Dendritic cell treated with granulocyte-macrophage colony-stimulating factor and Interleukin-4, amounts not matched to agents 40 ng/mL and 50 ng/mL, for 4 days (primary cell): ENCODE results near the gene STRAP.

Experiments used
- H3K27ac Mint-ChIP-seq: one replicate; pipeline ENCODE4 v1.8.0; 2022; ENCODE audit warnings: mild to moderate bottlenecking, mixed read lengths
- H3K27me3 Mint-ChIP-seq: one replicate; pipeline ENCODE4 v1.8.0; 2022; ENCODE audit warnings: mild to moderate bottlenecking, mixed read lengths
- H3K36me3 Mint-ChIP-seq: one replicate; pipeline ENCODE4 v1.8.0; 2022; ENCODE audit warnings: low read depth, mixed read lengths
- H3K4me1 Mint-ChIP-seq: one replicate; pipeline ENCODE4 v1.8.0; 2022; ENCODE audit warnings: low read depth, mixed read lengths
- H3K4me3 Mint-ChIP-seq: one replicate; pipeline ENCODE4 v1.8.0; 2022; ENCODE audit warnings: mild to moderate bottlenecking, moderate library complexity, mixed read lengths
- H3K9me3 Mint-ChIP-seq: one replicate; pipeline ENCODE4 v1.8.0; 2022; ENCODE audit warnings: mixed read lengths
- intact Hi-C: fragments of 100-400 bp; cut with micrococcal nuclease; formaldehyde crosslinking; loops from one replicate; pipeline ENCODE4 v1.15.0; 2022

The STRAP gene, protein sequence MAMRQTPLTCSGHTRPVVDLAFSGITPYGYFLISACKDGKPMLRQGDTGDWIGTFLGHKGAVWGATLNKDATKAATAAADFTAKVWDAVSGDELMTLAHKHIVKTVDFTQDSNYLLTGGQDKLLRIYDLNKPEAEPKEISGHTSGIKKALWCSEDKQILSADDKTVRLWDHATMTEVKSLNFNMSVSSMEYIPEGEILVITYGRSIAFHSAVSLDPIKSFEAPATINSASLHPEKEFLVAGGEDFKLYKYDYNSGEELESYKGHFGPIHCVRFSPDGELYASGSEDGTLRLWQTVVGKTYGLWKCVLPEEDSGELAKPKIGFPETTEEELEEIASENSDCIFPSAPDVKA

DNA sequence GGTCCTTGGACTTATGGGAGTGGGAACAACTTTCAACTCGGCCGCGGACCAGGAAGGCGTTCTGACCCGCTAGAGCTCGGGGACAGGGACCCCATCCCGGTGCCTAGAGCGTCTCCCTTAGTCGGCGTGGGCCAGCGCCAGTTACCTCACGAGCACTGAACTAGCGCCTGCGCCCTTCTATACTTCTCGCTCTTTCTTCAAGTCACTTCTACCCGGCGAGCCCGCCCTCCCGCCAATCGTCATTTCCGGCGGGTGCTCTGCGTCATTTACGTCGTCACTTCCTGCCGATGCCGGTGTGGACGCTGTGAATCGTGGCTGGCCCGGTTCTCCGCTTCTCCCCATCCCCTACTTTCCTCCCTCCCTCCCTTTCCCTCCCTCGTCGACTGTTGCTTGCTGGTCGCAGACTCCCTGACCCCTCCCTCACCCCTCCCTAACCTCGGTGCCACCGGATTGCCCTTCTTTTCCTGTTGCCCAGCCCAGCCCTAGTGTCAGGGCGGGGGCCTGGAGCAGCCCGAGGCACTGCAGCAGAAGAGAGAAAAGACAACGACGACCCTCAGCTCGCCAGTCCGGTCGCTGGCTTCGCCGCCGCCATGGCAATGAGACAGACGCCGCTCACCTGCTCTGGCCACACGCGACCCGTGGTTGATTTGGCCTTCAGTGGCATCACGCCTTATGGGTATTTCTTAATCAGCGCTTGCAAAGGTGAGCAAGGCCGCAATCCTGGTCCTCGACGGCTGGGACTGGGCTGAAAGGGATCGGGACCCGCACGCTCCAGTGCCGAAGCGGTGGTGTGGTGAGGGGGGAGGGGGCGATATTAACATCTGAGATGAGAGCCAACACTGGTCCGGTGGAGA is at the start of gene STRAP:
TSS of gene STRAP (plus strand) at position 270 of the 854 bp plus-strand sequence. CDS start at position 591, 321 bp downstream.
- intact Hi-C loops: loop anchor here (1.0 kb wide), 1 partner anchor 29 kb away; the partner anchor contains the start of gene DERA
- Mint-ChIP-seq H3K4me1 (peaks cover 19% of the 10 kb centered on the region), H3K9me3 (no peaks in the 10 kb centered on the region), H3K4me3 (peak within 1 kb of the TSS; percentile 86), H3K27ac (peak within 1 kb of the TSS; percentile 98), H3K36me3 (peaks cover 51% of the 10 kb centered on the region), H3K27me3 (no peaks in the 10 kb centered on the region)

DNA sequence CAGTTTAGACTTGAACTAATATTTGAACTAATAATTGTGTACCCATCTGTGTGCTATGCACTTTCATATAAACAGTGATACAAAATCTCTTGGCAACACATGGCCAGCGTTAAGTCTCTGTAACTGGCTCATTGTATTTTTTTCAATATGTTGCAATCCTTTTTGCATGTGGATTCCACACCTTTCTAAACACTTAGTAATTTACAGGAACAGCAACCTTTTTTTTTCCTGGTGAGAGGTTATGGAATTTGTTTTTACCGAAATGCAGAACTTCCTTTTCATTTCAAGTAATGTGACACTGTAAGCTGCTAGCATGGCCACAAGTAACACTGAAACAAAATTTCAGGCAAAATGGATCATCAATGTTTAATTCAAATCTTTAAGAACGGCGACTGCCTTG is 47.6 kb upstream of the STRAP start:
- H3K4me1 Mint-ChIP-seq: no peaks in the 10 kb centered on the region
- no peak overlapping the region for H3K4me3 Mint-ChIP-seq
- no peaks in the 10 kb centered on the region for H3K27me3 Mint-ChIP-seq
- intact Hi-C loops: no loop called here
- no peaks in the 10 kb centered on the region for H3K9me3 Mint-ChIP-seq
- no peaks in the 10 kb centered on the region for H3K36me3 Mint-ChIP-seq
- H3K27ac Mint-ChIP-seq: no peak overlapping the region

DNA sequence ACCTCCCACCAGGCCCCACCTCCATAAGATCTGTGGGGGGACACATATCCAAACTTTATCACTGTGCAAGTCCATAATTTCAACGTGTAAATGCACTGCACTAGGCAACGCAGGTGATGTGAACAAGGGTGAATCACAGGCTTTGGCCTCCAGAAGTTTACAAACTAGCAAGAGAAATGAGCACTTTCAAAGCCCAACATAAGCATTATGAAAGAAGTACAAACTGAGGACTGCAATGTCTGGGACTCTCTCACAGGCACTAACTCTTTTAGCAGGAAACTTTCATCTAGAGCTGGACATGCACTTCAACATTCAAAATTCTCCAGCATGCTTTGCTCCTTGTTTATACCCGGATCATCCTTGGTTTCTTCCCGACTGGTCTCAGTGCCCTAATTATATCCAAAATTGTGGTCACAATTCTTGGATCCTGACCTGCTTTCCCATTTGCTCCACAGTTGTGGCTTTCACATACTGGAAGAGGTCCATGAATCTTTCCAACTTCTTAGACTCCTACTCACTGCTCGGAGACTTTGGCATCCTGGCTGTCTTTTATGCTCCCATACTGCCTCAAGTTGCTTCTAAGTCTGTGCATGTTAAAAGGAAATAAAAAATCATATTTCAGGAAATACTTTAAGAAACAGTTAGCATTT is 44.9 kb upstream of the STRAP start:
- H3K9me3 Mint-ChIP-seq: no peaks in the 10 kb centered on the region

GRCh38 chr12:15839041-15839440 is 43.1 kb upstream of the STRAP start:
- H3K4me1 Mint-ChIP-seq: no peaks in the 10 kb centered on the region
- intact Hi-C loops: no loop called here
- H3K9me3 Mint-ChIP-seq: no peaks in the 10 kb centered on the region
- H3K27ac Mint-ChIP-seq: no peak overlapping the region
- H3K36me3 Mint-ChIP-seq: no peaks in the 10 kb centered on the region
- H3K27me3 Mint-ChIP-seq: no peaks in the 10 kb centered on the region
- no peak overlapping the region for H3K4me3 Mint-ChIP-seq

More for the DNA sequence above, 44.9 kb upstream of the STRAP start:
- no peak overlapping the region for H3K27ac Mint-ChIP-seq
- intact Hi-C loops: no loop called here
- no peaks in the 10 kb centered on the region for H3K27me3 Mint-ChIP-seq
- no peak overlapping the region for H3K4me3 Mint-ChIP-seq
- no peaks in the 10 kb centered on the region for H3K4me1 Mint-ChIP-seq
- H3K36me3 Mint-ChIP-seq: no peaks in the 10 kb centered on the region

DNA sequence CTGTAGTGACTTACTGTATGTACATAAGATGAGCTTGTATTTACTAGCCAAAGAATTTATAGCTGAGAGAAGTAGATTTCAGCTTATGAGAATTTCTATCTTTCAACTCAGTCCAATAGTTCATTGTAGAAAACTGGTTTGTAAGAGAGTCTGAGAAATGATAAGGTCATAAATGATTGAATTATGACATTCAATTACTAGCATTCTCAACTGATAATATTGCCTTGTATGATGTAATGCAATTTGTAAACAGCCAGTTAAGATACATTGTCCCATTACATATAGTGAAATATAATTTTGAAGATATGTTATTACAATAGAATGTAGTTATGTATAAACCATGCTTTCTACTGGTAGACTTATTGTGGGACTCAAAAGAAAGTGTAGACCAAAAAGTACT is 42.5 kb upstream of the STRAP start:
- H3K27ac Mint-ChIP-seq: no peak overlapping the region
- intact Hi-C loops: loop anchor here (10.0 kb wide), 1 partner anchor 65 kb away; no protein-coding TSS in a partner anchor

DNA sequence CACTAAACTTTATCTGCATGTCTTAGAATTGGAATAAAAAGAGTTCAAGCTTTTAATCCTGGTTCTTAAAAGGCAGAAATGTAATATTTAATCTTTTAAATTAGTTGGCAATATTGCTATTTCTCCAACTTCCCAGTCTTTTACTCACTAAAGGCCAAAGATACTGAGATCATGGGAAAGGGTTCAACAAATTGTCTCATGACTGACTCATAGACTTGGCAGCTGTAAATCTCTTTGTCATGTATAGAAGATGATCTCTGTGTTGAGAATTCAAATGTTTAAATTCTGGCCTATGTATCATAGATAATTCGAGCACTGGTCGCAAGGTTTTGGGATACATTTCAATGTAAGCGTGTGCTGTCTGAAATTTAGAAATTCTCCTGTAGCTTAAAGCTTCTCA is 40.1 kb upstream of the STRAP start:
- intact Hi-C loops: loop anchor here (10.0 kb wide), 1 partner anchor 67 kb away; no protein-coding TSS in a partner anchor
- H3K4me1 Mint-ChIP-seq: no peaks in the 10 kb centered on the region
- no peak overlapping the region for H3K4me3 Mint-ChIP-seq
- H3K27me3 Mint-ChIP-seq: no peaks in the 10 kb centered on the region
- H3K9me3 Mint-ChIP-seq: no peaks in the 10 kb centered on the region
- no peak overlapping the region for H3K27ac Mint-ChIP-seq
- H3K36me3 Mint-ChIP-seq: no peaks in the 10 kb centered on the region

More for the DNA sequence above, 42.5 kb upstream of the STRAP start:
- Mint-ChIP-seq H3K27me3 (no peaks in the 10 kb centered on the region), H3K4me3 (no peak overlapping the region), H3K9me3 (no peaks in the 10 kb centered on the region), H3K36me3 (no peaks in the 10 kb centered on the region), H3K4me1 (no peaks in the 10 kb centered on the region)

GRCh38 chr12:15846887-15847286 is 35.3 kb upstream of the STRAP start:
- no peak overlapping the region for H3K27ac Mint-ChIP-seq
- no peaks in the 10 kb centered on the region for H3K9me3 Mint-ChIP-seq
- H3K4me1 Mint-ChIP-seq: no peaks in the 10 kb centered on the region
- no peak overlapping the region for H3K4me3 Mint-ChIP-seq
- no peaks in the 10 kb centered on the region for H3K27me3 Mint-ChIP-seq
- no peaks in the 10 kb centered on the region for H3K36me3 Mint-ChIP-seq
- intact Hi-C loops: loop anchor here (10.0 kb wide), 1 partner anchor 72 kb away; no protein-coding TSS in a partner anchor

- Mint-ChIP-seq H3K27me3 (no peaks in the 10 kb centered on the region), H3K27ac (no peak overlapping the region), H3K9me3 (no peaks in the 10 kb centered on the region), H3K4me3 (no peak overlapping the region), H3K4me1 (no peaks in the 10 kb centered on the region), H3K36me3 (no peaks in the 10 kb centered on the region)
- intact Hi-C loops: loop anchor here (10.0 kb wide), 1 partner anchor 74 kb away; no protein-coding TSS in a partner anchor
These were observed 33.6 kb upstream of the STRAP start for GRCh38 chr12:15848606-15849005.

GRCh38 chr12:15851045-15851620 is 31.1 kb upstream of the STRAP start:
- H3K27me3 Mint-ChIP-seq: no peaks in the 10 kb centered on the region
- no peaks in the 10 kb centered on the region for H3K9me3 Mint-ChIP-seq
- H3K4me1 Mint-ChIP-seq: no peaks in the 10 kb centered on the region
- H3K27ac Mint-ChIP-seq: no peak overlapping the region
- H3K36me3 Mint-ChIP-seq: no peaks in the 10 kb centered on the region
- intact Hi-C loops: no loop called here
- no peak overlapping the region for H3K4me3 Mint-ChIP-seq

- intact Hi-C loops: no loop called here
- Mint-ChIP-seq H3K27ac (no peak overlapping the region), H3K27me3 (no peaks in the 10 kb centered on the region), H3K9me3 (no peaks in the 10 kb centered on the region), H3K4me1 (no peaks in the 10 kb centered on the region), H3K4me3 (no peak overlapping the region), H3K36me3 (no peaks in the 10 kb centered on the region)
These were observed 30.3 kb upstream of the STRAP start for GRCh38 chr12:15851919-15852318.

DNA sequence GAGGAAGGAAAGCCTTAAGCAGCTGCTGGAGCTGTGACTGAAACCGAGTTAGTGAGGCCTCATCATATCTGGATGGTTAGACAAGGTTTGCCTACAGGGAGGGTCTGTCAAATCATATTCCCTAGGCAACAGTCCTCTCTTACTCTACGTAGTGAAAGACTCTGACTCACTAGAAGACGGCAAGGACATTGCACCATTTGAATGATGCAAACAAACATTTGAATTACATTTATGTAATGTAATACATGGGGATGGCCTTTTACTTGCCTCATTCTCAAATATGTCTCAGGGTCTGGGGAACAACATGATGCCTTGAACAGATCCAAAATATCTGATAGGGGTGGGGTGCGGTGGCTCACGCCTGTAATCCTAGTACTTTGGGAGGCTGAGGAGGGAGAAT is 29.8 kb upstream of the STRAP start:
- intact Hi-C loops: no loop called here
- Mint-ChIP-seq H3K36me3 (no peaks in the 10 kb centered on the region), H3K4me1 (no peaks in the 10 kb centered on the region), H3K27me3 (no peaks in the 10 kb centered on the region), H3K9me3 (no peaks in the 10 kb centered on the region), H3K4me3 (no peak overlapping the region), H3K27ac (no peak overlapping the region)

DNA sequence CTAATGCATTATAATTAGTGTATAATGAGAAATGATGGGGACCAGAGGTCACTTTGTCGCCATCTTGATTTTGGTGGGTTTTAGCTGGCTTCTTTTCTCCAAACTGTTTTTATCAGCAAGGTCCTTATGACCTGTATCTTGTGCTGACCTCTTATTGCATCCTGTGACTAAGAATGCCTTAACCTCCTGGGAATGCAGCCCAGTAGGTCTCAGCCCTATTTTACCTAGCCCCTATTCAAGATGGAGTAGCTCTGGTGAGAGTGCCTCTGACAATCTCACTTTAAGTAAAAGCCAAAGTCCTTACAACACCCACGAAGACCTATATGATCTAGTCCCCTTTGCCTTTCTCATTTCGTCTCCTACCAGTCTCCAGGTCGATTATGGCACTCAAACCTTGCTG is 28.3 kb upstream of the STRAP start:
- Mint-ChIP-seq H3K9me3 (no peaks in the 10 kb centered on the region), H3K4me1 (no peaks in the 10 kb centered on the region), H3K27me3 (no peaks in the 10 kb centered on the region), H3K4me3 (no peak overlapping the region), H3K27ac (no peak overlapping the region), H3K36me3 (no peaks in the 10 kb centered on the region)
- intact Hi-C loops: no loop called here

GRCh38 chr12:15854916-15855315 is 27.3 kb upstream of the STRAP start:
- Mint-ChIP-seq H3K36me3 (no peaks in the 10 kb centered on the region), H3K27me3 (no peaks in the 10 kb centered on the region), H3K27ac (no peak overlapping the region), H3K4me1 (no peaks in the 10 kb centered on the region), H3K4me3 (no peak overlapping the region), H3K9me3 (no peaks in the 10 kb centered on the region)
- intact Hi-C loops: loop anchor here (5.0 kb wide), 2 partner anchors 323 to 578 kb away; no protein-coding TSS in a partner anchor
